Breast epithelium (tissue), 3 donors: Measurements from ENCODE around the gene MBD3L2B.

ENCODE experiments used
- CTCF ChIP-seq, 3 donors: fragments of 450-650 bp; IDR thresholded peaks; one replicate each; pipeline ENCODE4 v1.5.1; 2016 to 2017; ENCODE audit warnings: antibody characterized with exemption in 3 of 3, mild to moderate bottlenecking in 3 of 3, moderate library complexity in 3 of 3
- POLR2AphosphoS5 ChIP-seq, 3 donors: sonication (generic); formaldehyde crosslinking; IDR thresholded peaks; one replicate each; pipeline ENCODE4 v1.6.1; 2017; ENCODE audit warnings: antibody characterized with exemption in 3 of 3

- TF ChIP-seq CTCF (IDR thresholded peaks at IDR 0.05) (no peak), POLR2AphosphoS5 (IDR thresholded peaks at IDR 0.05) (no peak)
Observed at GRCh38 chr19:6970021-6970420, 51.2 kb downstream of the MBD3L2B start.
